GM19351 (cell line): ENCODE data around the gene AFAP1.

Experiments used
- ATAC-seq: cut with Tn5 transposase; IDR thresholded peaks from one replicate; pipeline ENCODE4 v1.9.1; 2021; ENCODE audit warnings: mild to moderate bottlenecking, moderate library complexity; ENCODE audit not compliant: unreplicated experiment

Gene AFAP1

GRCh38 chr4:7826909-7827306 lies 112.8 kb downstream of the AFAP1 start:
- ATAC-seq, result no peak

DNA sequence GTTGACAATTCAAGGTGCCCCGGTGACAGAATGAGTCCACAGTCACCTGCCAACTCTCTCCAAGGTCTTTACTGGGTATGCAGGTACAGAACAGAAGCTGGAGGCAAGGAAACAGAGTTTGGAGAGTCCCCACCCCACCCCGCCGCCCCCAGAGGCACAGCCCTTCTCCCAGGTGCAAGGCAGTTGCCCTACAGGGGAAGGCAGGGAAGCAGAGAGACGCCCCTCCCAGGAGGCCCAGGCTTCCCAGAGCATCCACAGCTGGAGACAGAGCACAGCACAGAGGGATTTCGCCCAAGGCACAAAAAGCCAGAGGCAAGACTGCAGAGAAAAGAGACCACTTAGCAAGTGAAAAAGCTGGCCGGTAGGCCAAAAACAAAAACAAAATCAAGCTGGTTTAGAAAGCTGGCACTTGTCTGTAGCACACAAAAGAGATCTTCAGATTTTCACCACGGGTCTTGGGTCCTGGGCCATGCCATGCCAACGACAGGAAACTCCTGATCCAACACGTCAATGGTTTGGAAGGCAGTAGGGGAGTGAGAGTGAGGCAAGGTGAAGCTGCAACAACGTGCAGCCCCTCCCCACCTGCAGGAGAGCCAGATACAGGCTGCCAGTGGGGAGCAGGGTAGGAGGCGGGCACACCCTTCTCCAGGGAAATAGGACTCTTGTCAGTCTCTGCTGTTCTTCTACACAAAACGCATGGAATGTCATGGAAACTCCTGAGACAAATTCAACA lies 113.3 kb downstream of the AFAP1 start:
- ATAC-seq, result no peak

DNA sequence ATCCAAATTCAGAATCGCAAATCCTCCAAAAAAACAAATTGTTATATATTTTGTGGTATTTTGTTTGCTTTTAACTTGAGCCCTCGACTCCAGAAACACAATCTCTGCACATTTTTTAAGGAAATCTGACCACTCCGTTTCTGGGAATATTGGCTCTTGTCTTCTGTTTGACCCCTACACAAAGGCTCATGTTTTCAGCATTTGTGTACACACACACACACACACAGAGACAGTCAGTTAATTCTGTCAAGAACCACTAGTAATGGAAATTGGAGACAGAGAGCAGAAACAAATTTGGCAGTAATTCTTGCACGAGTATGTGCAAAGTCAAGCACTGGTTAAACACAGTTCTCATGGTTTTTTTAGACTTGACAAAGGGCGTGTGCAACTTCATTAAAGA lies 115.4 kb downstream of the AFAP1 start:
- ATAC-seq, result no peak

GRCh38 chr4:7823416-7823824 lies 116.2 kb downstream of the AFAP1 start:
- no peak for ATAC-seq

DNA sequence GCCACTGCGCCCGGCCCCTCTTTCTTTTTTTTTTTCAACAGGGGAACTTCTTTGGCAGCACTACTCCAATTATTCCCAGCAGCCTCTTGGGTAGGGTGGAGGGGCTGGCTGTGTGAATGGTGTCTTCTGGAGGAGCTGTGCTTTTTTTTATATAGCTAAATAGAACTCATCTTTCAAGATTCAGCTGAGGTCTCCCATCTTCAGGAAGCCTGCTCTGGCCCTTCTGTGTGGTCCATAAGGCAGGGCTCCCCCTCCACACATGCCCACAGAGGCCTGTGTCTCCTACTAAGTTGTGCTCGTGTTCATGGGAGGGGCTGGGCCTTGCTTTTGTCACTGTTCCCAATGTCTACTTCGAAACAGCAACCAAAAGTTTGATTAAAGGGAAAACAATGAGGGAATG lies 116.8 kb downstream of the AFAP1 start:
- ATAC-seq, result no peak

- ATAC-seq, result no peak
Observed at GRCh38 chr4:7822137-7822505, 117.5 kb downstream of the AFAP1 start.

DNA sequence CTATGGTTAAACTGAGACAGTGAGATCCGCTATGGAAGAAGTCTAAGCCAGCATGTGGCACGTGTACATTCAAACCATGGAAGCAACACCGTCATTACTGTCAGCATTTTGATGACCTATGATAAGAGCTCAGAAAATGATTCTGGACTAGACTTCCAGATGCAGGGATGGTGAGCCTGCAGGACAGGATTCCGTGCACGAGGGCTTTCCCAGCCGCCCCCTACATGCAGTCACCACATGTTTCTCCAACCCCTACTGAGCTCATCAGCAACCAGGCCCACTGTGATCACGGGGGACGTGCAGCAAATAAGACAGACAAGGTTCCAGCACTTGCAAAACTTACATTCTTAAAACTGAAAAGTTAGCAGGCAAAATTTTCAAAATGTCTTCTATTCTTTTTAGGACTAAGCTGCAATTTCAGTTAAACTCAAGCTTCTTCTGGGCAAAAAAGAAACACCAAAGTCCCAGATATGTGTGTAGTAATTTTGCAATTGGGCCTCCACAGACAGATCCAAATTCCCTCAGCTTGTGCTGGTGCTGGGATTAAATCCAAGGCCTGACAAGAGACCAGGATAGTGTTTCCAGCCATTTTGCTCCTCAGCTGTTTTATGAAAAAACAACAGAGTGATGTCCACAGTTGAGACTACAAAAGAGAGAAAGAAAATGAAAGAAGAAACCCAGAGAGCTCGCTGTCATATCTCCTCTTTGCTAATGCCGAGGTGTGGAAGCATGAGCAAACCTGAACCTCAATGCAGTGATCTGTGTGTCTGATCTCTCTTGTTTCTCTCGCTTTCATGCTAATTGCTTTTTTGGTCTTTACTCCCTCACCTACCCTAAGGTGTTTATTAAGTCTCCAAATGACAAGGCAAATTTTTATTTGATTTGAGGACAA lies 118.2 kb downstream of the AFAP1 start:
- ATAC-seq, result no peak

DNA sequence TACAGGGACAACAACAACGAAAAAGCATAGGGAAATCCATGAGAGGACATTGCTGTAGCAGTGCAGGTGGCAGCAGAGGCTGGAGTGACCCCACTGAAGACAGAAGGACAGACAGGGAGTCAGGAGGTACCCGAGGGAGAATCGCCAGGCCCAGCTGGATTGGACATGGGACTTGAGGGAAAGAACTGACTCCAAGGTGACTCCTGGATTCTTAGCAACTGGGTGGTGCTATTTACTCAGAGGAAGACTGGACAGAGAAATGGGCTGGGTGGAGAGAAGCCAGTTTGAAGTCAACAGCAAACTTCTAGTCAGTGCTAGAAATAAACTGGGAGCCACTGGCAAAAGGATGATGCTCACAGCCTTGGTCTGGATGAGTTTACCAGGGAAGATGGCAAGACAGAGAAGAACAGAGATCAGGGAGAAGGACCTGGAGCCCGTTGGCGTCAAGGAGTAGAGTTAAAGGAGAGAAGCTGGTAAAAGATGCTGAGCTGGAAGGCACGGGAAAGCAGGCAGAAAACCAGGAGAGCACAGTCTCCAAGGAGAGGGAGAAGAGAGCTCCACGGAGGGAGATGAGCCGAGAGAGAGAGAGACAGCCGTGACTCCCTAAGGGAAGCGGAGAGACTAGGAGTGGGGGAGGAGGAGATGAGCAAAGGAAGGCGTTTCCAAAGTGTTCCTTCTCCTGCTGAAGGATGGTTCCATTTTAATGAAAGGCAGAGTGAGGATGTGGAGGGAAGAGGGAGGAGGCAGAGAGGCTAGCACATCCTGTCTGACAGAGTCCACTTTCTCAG lies 119.4 kb downstream of the AFAP1 start:
- ATAC-seq, result no peak

GRCh38 chr4:7819446-7819845 lies 120.2 kb downstream of the AFAP1 start:
- no peak for ATAC-seq

DNA sequence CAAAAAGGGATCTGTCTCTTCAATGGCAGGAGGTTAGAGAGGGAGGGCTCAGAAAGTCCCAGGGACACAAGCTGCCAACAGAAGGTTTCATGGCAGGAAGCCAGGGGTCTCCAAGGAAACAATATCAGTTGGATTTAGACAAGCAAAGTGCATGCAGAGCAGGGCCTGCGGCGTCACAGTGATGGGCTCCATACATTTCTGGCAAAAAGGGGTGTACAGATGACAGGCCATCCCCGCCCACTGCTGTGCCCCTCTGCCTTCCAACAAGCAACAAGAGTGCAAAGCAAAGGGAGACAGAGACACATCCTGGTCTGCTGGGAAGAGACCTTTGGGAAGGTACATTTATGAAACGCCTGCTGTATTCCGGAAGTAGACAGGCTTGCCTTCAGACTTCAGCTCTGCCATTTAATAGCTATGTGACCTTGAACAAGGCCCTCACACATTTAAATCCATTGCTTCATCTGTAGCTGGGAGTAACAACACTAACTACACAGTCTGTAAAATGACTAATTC lies 121.2 kb downstream of the AFAP1 start:
- no peak for ATAC-seq

DNA sequence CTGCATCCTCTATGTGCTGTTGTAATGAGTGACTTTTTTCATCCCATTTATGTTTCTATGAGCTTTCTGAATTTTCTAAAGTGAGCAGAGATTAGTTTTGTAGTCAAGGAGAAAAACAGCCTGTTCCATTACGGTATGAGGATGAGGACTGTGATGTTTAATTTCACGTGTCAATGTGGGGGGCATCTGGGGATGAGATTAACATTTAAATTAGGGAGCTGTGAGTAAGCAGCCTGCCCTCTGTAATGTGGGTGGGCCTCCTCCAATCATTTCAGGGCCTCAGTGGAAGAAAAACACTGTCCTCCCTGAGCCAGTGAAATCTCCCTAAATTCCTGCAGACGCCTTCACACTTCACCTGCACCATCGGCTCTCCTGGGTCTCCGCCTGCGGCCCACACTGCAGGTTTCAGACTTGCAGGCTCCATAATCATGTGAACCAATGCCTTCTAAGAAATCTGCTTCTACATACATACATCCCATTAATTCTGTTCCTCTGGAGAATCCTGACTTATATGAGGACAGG lies 121.7 kb downstream of the AFAP1 start:
- ATAC-seq, result no peak

- no peak for ATAC-seq
Observed at GRCh38 chr4:7816771-7817170, 122.9 kb downstream of the AFAP1 start.

GRCh38 chr4:7815981-7816380 lies 123.7 kb downstream of the AFAP1 start:
- ATAC-seq, result no peak

DNA sequence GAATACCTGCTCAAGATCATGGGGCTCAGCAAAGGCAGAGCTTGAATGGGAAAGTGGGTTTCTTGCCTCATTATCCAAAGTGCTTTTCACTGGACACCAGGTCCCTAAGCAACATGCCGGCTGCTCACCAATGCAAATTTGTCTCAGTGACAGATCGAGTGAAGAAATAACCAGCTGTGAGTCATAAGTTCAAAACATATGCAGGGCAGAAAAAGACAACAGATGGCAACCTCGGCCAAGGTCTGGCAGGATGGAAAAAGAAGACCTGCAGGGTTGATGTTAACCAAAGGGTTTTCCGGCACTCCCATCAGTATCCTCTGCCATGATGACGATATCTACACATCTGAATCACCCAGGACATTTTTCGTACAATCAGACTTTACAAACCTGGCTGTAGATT lies 124.1 kb downstream of the AFAP1 start:
- ATAC-seq, result no peak

GRCh38 chr4:7814451-7814850 lies 125.2 kb downstream of the AFAP1 start:
- ATAC-seq, result no peak

GRCh38 chr4:7813674-7814073 lies 126.0 kb downstream of the AFAP1 start:
- no peak for ATAC-seq

GRCh38 chr4:7812921-7813320 lies 126.7 kb downstream of the AFAP1 start:
- no peak for ATAC-seq

GRCh38 chr4:7812231-7812857 lies 127.3 kb downstream of the AFAP1 start:
- no peak for ATAC-seq

- no peak for ATAC-seq
Observed at GRCh38 chr4:7811536-7812191, 128.0 kb downstream of the AFAP1 start.
